HT1080 (cell line): Measurements from ENCODE around the gene NRCAM. TPM values are rescaled to one million over a fixed set of nuclear protein-coding genes. Genes with fewer than 3 reads are reported as not detected.

Source experiments
- DNase-seq: peaks from one replicate; pipeline ENCODE4 v3.0.0-alpha.2; 2015; ENCODE audit warnings: low read depth
- total RNA-seq: library from RNA; depleted of rRNA; stranded (reverse); fragments of >200 nt; shearing (Covaris generic); gene quantifications from 2 replicates; pipeline ENCODE4 v1.2.3, GENCODE V29; 2014

Gene NRCAM
- total RNA-seq, 1 experiment from 2014 or later = 14.6 TPM

DNA sequence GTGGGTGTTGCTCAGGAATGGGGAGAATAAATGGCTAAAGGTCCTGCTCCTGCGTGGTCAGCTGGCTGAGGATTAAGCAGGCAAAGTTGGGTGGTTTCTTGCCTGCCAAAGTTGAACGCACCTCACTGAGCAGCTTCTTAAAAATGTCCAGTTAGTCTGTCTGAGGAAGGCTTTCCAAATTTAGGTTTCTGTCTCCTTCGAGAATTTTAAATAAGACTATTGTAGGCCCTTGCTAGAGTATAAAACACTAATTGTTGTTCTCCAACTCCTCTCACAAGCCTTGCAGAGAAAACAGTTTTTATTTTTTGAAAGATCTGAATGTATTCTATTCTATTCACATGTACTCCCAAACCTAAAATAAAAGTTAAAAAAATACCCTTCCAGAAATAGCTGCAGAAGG, 204.1 kb downstream of the NRCAM start:
- no peak for DNase-seq

DNA sequence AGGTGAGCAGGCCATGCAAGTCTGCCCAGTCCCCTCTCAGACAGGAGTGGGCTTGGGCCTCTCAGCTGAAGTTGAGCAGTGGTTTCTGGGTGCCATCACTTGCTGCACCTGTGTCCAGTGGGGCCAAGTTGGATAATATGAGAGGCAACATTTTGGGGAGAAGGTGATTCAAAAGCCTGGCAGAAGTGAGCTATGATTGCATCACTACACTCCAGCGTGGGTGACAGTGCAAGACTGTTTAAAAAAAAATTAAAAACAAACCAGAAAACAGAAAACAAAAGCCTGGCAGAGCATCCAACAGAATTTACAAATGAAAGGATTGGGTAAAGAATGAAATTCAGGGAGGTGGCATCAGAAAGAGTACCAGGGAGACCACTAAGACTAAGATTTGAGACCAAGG, 204.5 kb downstream of the NRCAM start:
- no peak for DNase-seq

DNA sequence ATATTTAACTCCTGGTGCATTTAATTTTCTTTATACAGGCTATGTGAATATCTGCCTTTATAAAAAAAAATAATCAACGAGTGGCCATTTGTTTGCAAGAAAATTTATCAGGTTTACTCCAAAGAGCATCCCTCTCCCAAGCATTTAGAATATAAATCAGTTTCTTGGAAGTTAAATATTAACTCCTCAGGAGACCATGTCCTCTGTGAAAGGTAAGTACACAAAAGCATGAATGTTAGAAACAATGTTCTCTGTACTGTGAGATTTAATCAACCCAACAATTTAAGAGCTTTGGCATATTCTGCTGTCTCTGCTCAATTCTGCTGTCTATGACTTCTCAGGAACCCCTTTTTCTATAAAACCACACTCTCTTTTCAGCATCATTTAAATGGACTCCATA, 206.8 kb downstream of the NRCAM start:
- DNase-seq = no peak

GRCh38 chr7:108248821-108249220, 207.4 kb downstream of the NRCAM start:
- peak; percentile 30 for DNase-seq

- DNase-seq = no peak
These were observed 207.8 kb downstream of the NRCAM start for GRCh38 chr7:108248418-108248817.

GRCh38 chr7:108247614-108248013, 208.6 kb downstream of the NRCAM start:
- peak; percentile 74 for DNase-seq

- peak; percentile 97 for DNase-seq
These were observed 209.9 kb downstream of the NRCAM start for GRCh38 chr7:108246227-108246837.

GRCh38 chr7:108245523-108246226, 210.6 kb downstream of the NRCAM start:
- no peak for DNase-seq

DNA sequence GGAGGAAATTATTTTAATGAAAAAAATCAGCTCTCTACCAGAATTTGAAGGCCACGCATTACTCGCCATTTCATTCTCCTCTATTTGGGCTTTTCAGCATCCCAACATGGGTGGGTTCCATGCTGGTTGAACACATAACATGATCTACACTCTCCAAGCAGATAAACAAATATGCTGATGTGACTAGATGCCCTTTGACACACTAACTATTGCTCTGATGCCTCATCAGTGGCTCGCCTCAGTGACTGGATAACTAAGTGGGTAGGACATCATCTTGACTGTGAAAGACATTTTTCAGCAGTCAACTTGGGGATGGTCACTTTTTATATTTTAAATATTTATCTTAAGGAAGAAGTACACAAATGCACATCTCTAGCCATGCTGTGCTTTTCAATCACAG, 212.1 kb downstream of the NRCAM start:
- DNase-seq = no peak

DNA sequence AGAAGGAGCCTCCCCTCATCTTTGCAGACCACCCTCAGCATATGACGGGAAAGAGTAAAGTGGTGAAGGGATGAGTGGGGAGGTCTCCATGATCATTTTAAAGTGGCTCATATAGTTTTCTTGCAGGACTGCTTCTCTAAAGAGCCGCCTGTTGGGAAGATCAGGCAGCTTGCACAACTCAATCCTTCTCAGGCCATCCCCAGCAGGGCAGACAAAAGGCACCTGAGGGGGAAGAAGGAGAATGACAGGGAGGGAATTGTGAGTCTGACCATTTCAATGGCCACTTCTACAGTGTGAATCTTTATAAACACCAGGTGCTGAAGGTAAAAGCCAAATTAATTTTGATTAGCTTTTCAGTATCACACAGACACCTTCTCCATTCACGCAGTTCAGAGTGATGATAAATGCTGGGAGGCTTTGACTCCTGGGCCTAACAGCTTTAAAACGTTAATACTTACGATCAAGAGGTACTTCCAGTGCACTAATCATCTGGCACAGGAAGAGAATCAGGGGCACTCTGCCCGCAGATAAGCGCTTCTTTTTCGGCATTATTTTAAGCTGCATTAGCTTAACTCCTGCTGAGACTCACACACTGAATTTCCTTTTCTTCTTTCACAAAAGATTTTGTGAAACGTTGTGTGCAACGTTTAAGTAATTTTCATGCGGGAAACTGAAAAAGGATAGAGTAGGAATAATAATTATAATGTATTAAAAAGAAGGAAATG, 216.6 kb downstream of the NRCAM start:
- DNase-seq = no peak

- no peak for DNase-seq
These were observed 219.4 kb downstream of the NRCAM start for GRCh38 chr7:108236681-108237415.

- DNase-seq = peak; percentile 30
These were observed 220.7 kb downstream of the NRCAM start for GRCh38 chr7:108235451-108236061.

- DNase-seq = no peak
These were observed 221.2 kb downstream of the NRCAM start for GRCh38 chr7:108234971-108235450.

DNA sequence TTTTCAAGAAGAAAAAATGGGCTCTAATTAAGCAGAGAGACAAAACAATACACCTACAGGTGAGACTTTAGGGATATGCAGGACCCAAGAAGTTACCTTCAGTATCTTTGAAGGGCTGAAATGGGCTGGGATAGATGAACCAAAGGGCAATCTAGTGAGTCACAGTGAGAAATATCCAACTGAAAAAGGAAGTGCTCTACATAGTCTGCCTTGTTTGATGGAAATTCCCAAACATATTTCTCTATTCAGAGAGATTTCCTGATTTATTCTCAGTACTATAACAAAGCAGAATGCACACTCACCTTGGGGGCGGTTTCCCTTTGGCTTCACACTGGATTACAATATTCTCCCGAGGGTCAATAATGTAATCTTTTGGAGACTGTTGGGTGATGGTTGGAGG, 222.0 kb downstream of the NRCAM start:
- DNase-seq = peak; percentile 46

DNA sequence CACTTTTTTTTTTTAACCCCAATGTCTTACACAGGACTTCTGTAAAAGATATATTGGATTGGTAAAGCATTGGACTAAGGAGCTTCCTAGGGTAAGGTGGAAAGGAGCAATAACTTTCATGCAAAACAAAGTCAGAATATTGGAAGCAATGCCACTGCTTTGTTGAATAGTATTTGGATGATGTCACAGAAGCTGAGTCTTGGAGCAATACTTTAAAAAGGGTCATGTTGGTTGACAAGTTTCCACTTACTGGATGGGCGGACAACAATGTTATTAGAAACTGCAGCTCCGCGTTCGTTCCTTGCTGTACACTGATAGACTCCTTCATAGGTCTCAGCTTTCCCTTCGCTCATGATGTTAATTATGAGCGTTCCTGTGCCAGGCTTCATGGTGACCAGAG, 224.2 kb downstream of the NRCAM start:
- no peak for DNase-seq

DNA sequence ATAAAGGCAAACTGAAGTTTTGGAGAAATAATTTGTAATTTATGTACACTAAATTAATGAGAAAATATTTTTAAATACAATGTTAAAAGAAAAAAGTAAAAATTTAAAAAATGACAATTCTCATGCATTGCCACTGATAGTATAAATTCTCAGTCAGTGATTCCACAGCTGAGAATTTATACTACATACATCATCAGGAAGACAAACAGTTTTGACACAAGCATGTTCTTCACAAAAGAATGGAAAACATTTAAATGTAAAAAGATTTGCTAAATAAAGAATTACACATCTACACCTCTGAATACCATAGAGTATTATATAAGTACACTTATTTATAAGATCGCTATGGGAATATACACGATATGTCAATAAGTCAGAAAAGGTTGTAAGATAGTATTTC, 225.0 kb downstream of the NRCAM start:
- no peak for DNase-seq

- no peak for DNase-seq
These were observed 228.9 kb downstream of the NRCAM start for GRCh38 chr7:108227366-108227765.

DNA sequence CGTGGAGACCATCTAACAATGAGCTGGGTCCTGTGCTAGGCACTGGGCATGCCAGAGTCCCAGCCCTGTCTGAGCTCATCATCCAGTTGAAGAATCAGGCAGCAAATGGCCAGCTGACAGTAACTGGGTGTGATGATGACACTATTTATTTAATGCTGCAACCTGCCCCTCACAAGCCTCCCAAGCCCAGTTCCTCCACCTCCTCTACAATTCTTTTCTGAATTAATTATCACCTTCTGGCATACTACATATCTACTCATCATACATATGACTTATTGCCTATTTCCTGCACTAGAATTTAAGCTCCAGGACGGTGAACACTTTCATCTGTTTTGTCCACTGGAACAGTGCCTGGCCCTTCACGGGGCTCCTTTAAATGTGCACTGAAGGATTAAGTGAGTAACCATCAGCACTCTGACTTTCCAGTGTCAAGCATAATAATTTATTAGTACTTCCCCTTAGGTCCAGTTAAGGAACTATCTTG, 229.4 kb downstream of the NRCAM start:
- DNase-seq = no peak

- no peak for DNase-seq
These were observed 230.6 kb downstream of the NRCAM start for GRCh38 chr7:108225531-108226181.

GRCh38 chr7:108224387-108224786, 231.8 kb downstream of the NRCAM start:
- DNase-seq = no peak
